ENCODE measurements around the gene MBNL1.

The MBNL1 gene

DNA sequence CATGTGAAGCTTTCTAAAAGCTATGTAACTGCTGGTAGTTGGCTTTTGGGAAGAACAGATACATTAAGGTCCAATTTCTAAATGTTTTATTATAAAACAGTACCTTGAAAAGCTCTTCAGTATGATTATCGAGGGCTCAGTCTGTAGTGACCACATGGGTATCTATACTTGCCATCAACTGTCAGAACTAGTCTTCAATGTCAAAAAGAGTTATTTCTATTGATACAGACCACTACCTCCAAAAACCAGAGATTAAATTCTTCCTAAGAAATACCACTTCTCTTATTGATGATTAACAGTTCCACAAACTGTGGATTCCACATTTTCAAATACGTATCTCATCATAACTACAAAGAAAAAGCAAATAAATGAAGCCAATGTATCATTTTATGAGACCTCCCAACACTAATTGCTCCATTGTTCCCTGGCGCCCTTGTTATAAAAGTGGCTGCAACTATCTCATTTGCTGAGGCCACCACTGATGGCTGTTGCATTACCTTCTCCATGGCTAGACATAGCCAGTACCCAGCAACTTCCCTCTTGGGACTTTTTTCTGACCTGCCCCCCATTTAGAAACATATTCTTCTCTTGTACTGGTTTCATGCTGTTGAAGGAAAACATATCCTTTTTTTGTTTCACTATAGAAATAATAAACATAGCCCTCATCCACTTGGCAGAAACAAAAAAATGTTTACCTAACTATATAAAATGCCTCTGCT, 33.9 kb upstream of the MBNL1 start:
- no peak overlapping the region for H3K4me3 ChIP-seq (ENCODE audit: low read depth, low read length)
- H3K36me3 ChIP-seq = no peaks in the 10 kb centered on the region
- H3K27ac ChIP-seq = no peak overlapping the region
- no peaks in the 10 kb centered on the region for H3K9me3 ChIP-seq (ENCODE audit: severe bottlenecking)
- H3K27me3 ChIP-seq (ENCODE audit: insufficient read depth, low read depth, severe bottlenecking) = peaks cover 3% of the 10 kb centered on the region
- TF ChIP-seq, protein P1, sequence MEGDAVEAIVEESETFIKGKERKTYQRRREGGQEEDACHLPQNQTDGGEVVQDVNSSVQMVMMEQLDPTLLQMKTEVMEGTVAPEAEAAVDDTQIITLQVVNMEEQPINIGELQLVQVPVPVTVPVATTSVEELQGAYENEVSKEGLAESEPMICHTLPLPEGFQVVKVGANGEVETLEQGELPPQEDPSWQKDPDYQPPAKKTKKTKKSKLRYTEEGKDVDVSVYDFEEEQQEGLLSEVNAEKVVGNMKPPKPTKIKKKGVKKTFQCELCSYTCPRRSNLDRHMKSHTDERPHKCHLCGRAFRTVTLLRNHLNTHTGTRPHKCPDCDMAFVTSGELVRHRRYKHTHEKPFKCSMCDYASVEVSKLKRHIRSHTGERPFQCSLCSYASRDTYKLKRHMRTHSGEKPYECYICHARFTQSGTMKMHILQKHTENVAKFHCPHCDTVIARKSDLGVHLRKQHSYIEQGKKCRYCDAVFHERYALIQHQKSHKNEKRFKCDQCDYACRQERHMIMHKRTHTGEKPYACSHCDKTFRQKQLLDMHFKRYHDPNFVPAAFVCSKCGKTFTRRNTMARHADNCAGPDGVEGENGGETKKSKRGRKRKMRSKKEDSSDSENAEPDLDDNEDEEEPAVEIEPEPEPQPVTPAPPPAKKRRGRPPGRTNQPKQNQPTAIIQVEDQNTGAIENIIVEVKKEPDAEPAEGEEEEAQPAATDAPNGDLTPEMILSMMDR (IDR thresholded peaks at IDR 0.05; ENCODE audit: low read depth, low read length) = no peak
- no peak for DNase-seq

DNA sequence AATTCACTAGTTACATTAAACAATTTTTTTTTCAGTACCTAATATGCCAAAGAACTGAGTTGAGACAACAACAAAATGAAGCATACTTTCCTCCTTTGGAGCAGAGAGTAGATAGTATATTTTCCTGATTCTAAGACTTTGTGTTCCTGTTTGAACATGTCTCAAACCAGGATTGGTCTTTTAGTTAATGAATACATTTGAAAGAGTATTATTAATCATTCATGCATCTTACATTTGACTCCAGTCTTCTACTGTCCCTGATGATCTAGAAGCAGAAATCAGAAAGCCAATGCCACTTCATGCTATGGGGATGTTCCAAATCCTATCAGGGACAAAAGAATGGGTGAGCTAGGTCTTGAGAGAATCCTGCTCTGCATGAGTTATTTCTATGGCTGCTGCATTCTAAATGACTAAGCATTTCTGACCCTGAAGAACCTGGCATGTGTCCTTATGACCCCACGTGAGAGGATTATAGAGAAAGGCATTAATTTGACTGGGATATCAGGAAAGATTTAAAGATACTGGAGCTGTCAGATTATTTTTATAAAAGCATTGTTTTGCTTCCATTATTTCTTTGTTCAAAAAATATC, 32.9 kb upstream of the MBNL1 start:
- no peak overlapping the region for H3K4me3 ChIP-seq (ENCODE audit: low read depth, low read length)
- no peaks in the 10 kb centered on the region for H3K36me3 ChIP-seq
- peak; percentile 7 for DNase-seq
- TF ChIP-seq, protein P1 (IDR thresholded peaks at IDR 0.05; ENCODE audit: low read depth, low read length) = no peak
- H3K27ac ChIP-seq = no peak overlapping the region
- H3K9me3 ChIP-seq (ENCODE audit: severe bottlenecking) = no peaks in the 10 kb centered on the region
- peaks cover 3% of the 10 kb centered on the region for H3K27me3 ChIP-seq (ENCODE audit: insufficient read depth, low read depth, severe bottlenecking)

DNA sequence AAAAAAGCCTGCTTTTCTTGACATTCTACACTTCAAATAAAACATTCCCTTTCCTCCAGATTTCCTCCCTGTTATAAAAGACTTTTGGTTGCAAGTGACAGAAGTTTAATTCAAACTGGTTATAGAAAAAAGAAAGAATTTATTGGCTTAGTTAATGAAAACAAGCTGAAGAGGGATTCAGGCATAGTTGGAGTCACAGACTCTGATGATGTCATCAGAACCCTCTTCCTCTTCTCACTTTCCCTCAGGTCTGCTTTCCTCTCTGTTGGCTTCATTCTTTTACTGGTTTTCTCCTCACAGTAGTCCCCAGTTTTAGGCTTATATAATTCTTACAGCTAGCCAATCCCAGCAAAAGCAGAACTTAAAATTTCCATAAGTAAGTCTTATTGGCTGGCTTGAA, 32.0 kb upstream of the MBNL1 start:
- H3K27me3 ChIP-seq (ENCODE audit: insufficient read depth, low read depth, severe bottlenecking) = peaks cover 3% of the 10 kb centered on the region
- no peaks in the 10 kb centered on the region for H3K36me3 ChIP-seq
- no peaks in the 10 kb centered on the region for H3K9me3 ChIP-seq (ENCODE audit: severe bottlenecking)
- TF ChIP-seq, protein P1 (IDR thresholded peaks at IDR 0.05; ENCODE audit: low read depth, low read length) = no peak
- H3K27ac ChIP-seq = no peak overlapping the region
- DNase-seq = no peak
- no peak overlapping the region for H3K4me3 ChIP-seq (ENCODE audit: low read depth, low read length)

DNA sequence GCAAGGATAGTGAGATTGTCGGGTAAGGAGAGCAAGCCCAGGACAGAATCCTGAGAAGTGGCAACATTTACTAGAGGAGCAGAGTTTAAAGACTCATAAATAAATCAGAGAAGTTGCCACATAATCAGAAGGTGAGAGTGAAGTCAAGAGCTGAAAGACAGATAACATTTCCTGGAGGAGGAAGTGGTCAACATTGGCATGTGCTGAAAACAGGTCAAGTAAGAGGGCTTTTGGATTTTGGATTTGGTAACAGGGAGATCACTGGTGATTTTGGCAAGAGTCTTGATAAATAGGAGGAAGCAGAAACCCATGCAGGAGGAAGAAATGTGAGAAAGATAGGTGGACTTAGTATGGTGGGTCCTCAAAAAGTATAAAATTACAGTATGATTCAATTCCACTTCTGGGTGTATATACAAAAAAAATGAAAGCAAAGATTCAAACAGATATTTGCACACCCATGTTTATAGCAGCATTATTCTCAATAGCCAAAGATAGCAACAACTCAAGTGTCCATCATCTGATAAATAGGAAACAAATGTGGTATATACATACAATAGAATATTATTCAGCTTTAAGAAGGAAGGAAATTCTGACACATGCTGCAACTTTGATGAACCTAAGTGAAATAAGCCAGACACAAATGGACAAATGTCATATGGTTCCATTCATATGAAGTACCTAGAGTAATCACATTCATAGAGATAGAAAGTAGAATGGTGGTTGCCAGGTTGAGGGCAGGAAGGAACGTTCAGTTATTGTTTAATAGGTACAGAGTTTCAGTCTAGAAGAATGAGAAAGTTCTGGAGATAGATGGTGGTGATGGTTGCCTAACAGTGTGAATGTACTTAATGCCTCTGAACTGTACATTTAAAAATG, 27.3 kb upstream of the MBNL1 start:
- no peaks in the 10 kb centered on the region for H3K9me3 ChIP-seq (ENCODE audit: severe bottlenecking)
- no peak overlapping the region for H3K4me3 ChIP-seq (ENCODE audit: low read depth, low read length)
- TF ChIP-seq, protein P1 (IDR thresholded peaks at IDR 0.05; ENCODE audit: low read depth, low read length) = no peak
- peaks cover 3% of the 10 kb centered on the region for H3K27me3 ChIP-seq (ENCODE audit: insufficient read depth, low read depth, severe bottlenecking)
- no peak for DNase-seq
- H3K36me3 ChIP-seq = no peaks in the 10 kb centered on the region
- H3K27ac ChIP-seq = no peak overlapping the region

DNA sequence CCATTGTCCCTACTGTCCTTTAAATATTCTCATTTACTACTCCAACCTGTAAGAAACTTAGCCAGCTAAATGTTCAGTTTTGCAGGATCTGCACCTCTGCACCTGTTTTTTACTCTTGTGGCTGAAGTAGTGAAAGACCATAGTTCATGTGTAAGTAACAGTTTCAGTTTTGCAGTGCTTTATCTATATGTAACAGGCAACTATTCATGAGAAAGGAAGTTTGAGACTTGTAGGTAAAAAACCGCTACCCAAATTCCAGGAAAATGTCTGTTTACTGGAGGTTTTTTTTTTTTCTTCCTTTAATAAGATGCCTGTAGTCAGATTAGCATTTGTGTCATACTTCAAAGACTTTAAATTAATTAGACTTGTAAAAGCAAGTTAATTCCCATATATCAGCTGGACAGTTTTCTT, 25.4 kb upstream of the MBNL1 start:
- TF ChIP-seq, protein P1 (IDR thresholded peaks at IDR 0.05; ENCODE audit: low read depth, low read length) = no peak
- Histone ChIP-seq H3K9me3 (ENCODE audit: severe bottlenecking) (no peaks in the 10 kb centered on the region), H3K4me3 (ENCODE audit: low read depth, low read length) (no peak overlapping the region), H3K27me3 (ENCODE audit: insufficient read depth, low read depth, severe bottlenecking) (no peaks in the 10 kb centered on the region), H3K36me3 (no peaks in the 10 kb centered on the region), H3K27ac (no peak overlapping the region)
- DNase-seq = no peak

Measured in WERI-Rb-1 (cell line).